Breast epithelium (tissue), 4 donors: ENCODE results near the gene CHSY1. TPM values are rescaled to one million over a fixed set of nuclear protein-coding genes. Genes with fewer than 3 reads are reported as not detected.

Source experiments
- DNase-seq, 2 donors: peaks; one replicate each; pipeline ENCODE4 v3.0.0-alpha.2; 2019; ENCODE audit warnings: low spot score in 2 of 2
- H3K27ac ChIP-seq, 2 donors: fragments of 200-600 bp; sonication (generic) in 1 of 2; one replicate each; pipeline ENCODE4 v1.5.1; 2016 to 2019; ENCODE audit warnings: mild to moderate bottlenecking in 1 of 2
- H3K27me3 ChIP-seq, 2 donors: fragments of 200-600 bp; sonication (generic) in 1 of 2; one replicate each; pipeline versions ENCODE4 v1.5.1 to v1.6.0; 2017 to 2019; ENCODE audit warnings: control low read depth in 1 of 2, mild to moderate bottlenecking in 1 of 2
- H3K36me3 ChIP-seq: fragments of 200-600 bp; one replicate; pipeline ENCODE4 v1.5.1; 2019
- H3K4me1 ChIP-seq, 2 donors: fragments of 200-600 bp; sonication (generic); one replicate each; pipeline ENCODE4 v1.5.1; 2016 to 2019; ENCODE audit warnings: control low read depth in 1 of 2
- H3K4me3 ChIP-seq, 3 donors: fragments of 200-600 bp; sonication (generic); 1 replicate in 2 of 3; 2 replicates in 1 of 3; pipeline ENCODE4 v1.5.1; 2016 to 2019; ENCODE audit warnings: mild to moderate bottlenecking in 3 of 3, moderate library complexity in 2 of 3
- H3K9me3 ChIP-seq, 2 donors: fragments of 200-600 bp; sonication (generic) in 1 of 2; one replicate each; pipeline ENCODE4 v1.5.1; 2016 to 2019; ENCODE audit warnings: control low read depth in 1 of 2
- POLR2A ChIP-seq: fragments of 450-650 bp; IDR thresholded peaks from one replicate; pipeline ENCODE4 v1.6.1; 2016; ENCODE audit warnings: antibody characterized with exemption, mild to moderate bottlenecking, moderate library complexity
- POLR2AphosphoS5 ChIP-seq, 3 donors: sonication (generic); formaldehyde crosslinking; IDR thresholded peaks; one replicate each; pipeline ENCODE4 v1.6.1; 2017; ENCODE audit warnings: antibody characterized with exemption in 3 of 3
- intact Hi-C: fragments of 100-400 bp; cut with DNase I; formaldehyde crosslinking; loops from one replicate; pipeline ENCODE4 v1.15.1; 2023; ENCODE audit warnings: low total_unique reads
- total RNA-seq, 3 donors: library from RNA; depleted of rRNA; stranded (reverse); fragments of >200 nt; gene quantifications; one replicate each; pipeline ENCODE4 v1.1.0, GENCODE V29; 2016
- TF ChIP-seq, protein P1 (sequence below), 3 donors: fragments of 450-650 bp; IDR thresholded peaks; one replicate each; pipeline ENCODE4 v1.5.1; 2016 to 2017; ENCODE audit warnings: antibody characterized with exemption in 3 of 3, mild to moderate bottlenecking in 3 of 3, moderate library complexity in 3 of 3

The CHSY1 gene
- total RNA-seq, 3 donors from 2014 or later = 22.6 to 36.7 (median 33.4) TPM

DNA sequence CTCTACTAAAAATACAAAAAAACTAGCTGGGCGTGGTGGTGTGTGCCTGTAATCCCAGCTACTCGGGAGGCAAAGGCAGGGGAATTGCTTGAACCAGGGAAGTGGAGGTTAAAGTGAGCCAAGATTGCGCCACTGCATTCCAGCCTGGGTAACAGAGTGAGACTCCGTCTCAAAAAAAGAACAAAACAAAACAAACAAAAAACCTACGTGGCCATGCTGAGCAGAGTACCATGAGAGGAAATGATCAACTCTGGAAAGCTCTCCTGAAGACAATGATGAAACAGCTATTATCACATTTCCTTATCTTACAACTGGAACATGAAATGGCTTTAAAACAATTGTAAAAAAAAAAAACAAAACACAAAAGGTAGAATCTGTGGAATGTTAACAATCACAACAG lies 75.2 kb downstream of the CHSY1 start:
- Histone ChIP-seq H3K4me1 (peaks cover 0 to 10% of the 10 kb centered on the region in 2 donors), H3K36me3 (no peaks in the 10 kb centered on the region), H3K4me3 (no peak overlapping the region), H3K27ac (peak overlapping the region in 1 of 2 donors; percentile 63), H3K27me3 (no peaks in the 10 kb centered on the region), H3K9me3 (no peaks in the 10 kb centered on the region)
- intact Hi-C loops = no loop called here
- TF ChIP-seq, protein P1, sequence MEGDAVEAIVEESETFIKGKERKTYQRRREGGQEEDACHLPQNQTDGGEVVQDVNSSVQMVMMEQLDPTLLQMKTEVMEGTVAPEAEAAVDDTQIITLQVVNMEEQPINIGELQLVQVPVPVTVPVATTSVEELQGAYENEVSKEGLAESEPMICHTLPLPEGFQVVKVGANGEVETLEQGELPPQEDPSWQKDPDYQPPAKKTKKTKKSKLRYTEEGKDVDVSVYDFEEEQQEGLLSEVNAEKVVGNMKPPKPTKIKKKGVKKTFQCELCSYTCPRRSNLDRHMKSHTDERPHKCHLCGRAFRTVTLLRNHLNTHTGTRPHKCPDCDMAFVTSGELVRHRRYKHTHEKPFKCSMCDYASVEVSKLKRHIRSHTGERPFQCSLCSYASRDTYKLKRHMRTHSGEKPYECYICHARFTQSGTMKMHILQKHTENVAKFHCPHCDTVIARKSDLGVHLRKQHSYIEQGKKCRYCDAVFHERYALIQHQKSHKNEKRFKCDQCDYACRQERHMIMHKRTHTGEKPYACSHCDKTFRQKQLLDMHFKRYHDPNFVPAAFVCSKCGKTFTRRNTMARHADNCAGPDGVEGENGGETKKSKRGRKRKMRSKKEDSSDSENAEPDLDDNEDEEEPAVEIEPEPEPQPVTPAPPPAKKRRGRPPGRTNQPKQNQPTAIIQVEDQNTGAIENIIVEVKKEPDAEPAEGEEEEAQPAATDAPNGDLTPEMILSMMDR (IDR thresholded peaks at IDR 0.05) = no peak
- TF ChIP-seq POLR2AphosphoS5 (IDR thresholded peaks at IDR 0.05) = no peak
- no peak for DNase-seq

DNA sequence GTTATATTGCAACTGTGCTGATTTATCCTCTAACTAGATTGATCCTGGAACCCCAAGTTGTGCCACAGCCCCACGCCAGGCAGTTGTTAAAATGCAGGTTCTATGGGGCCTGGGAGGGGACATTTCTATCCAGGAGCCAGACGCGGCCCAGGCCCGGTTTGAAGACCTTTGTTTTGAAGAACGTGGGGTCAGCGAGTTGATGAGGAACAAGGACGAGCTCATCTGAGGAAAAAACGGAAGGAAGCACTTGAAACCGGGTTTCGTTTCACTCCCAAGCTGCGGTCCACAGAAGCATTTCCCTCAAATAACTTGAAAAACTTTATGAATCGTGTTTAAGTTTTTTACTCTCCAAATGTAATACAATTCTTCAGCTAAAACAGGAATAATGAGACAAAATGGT lies 76.4 kb downstream of the CHSY1 start:
- intact Hi-C loops = no loop called here
- TF ChIP-seq POLR2A = no peak
- TF ChIP-seq, protein P1 (IDR thresholded peaks at IDR 0.05) = no peak
- no peak for TF ChIP-seq POLR2AphosphoS5 (IDR thresholded peaks at IDR 0.05)
- DNase-seq = no peak
- no peaks in the 10 kb centered on the region for H3K9me3 ChIP-seq
- H3K4me3 ChIP-seq = no peak overlapping the region
- H3K36me3 ChIP-seq = no peaks in the 10 kb centered on the region
- H3K4me1 ChIP-seq = peaks cover 0 to 10% of the 10 kb centered on the region in 2 donors
- no peaks in the 10 kb centered on the region for H3K27me3 ChIP-seq
- H3K27ac ChIP-seq = peak overlapping the region in 1 of 2 donors; percentile 12

DNA sequence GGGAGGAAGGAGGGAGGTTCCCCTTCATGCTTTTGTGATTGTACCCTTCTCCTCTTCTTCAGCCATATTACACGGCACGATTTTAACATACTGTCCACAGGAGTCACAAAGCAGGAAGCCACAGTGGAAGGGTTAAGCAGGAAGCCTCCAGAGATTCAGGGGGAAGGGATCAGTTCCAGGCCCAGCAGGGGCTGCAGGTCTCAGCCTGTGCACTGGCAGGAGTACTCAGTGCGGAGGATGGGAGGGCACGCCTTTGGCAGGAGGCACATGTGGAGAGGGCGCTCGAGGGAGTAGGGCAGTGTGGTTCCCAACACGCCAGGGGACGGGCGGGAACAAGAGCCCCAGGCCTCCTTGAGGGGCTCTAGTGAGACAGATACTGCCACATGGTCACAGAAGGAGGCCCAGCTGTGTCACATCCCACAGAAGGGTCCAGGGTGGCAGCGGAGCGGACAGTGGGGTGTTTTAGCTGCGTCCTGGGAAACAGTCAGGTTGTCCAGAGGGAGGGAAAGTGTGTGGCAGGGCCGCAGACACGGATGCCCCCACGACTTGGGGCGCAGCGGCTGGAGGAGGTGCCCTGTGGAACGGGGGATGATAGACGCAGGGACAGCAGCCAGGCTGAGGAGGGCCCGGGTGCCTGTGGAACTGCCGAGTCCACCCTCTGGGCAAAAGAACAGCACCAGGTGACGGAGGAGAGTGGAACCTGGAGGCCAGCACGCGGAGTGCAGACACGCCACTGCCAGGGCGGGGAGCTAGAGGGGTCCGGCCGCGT lies 77.5 kb downstream of the CHSY1 start:
- peak in 1 of 2 donors; percentile 64 for DNase-seq
- H3K4me3 ChIP-seq = no peak overlapping the region
- no peaks in the 10 kb centered on the region for H3K27me3 ChIP-seq
- intact Hi-C loops = no loop called here
- H3K4me1 ChIP-seq = peaks cover 0 to 4% of the 10 kb centered on the region in 2 donors
- TF ChIP-seq, protein P1 (IDR thresholded peaks at IDR 0.05) = no peak
- no peak for TF ChIP-seq POLR2AphosphoS5 (IDR thresholded peaks at IDR 0.05)
- TF ChIP-seq POLR2A = no peak
- no peaks in the 10 kb centered on the region for H3K36me3 ChIP-seq
- H3K27ac ChIP-seq = peak overlapping the region; percentile 48 to 66
- H3K9me3 ChIP-seq = no peaks in the 10 kb centered on the region

DNA sequence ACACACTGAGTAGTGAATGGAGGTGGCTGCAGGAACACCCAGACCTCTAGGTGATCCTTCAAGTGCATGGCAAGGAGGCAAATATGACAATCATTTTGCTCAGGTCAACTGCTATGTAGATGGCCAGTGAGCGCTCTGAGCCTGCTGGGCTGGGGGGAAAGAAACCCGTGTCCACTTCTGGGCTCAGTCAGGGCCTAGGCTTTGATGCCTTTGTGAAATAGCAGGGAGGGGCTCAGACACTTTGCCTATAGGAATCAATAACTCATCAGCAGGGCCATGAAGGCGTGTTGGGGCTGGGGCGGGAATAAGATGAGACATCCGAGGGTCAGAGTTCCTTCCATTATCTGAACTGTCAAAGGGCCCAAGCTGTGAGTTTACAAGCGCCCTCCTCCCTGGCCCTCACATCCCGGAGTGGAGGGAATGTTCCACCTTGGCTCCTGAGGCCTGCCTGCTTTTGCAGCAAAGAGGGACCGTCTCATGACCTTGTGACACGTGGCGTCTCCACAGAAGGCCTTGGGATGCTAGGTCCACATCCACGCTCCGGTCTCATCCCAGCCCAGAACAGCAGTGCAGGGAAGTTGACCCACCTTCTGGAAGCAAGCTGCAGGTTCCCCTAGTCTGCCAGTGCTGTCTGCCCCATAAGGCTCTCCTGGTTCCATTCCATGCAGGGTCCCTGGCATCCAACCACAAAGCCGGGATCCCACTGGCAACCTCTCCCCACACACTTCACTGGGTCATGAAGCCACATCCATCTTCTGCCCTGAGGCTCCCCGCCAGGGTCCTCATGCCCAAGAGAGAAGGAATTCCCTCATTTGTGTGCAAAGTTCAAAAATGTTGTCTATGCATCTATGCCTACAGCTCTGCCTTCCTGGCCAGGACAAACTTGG lies 78.4 kb downstream of the CHSY1 start:
- H3K27ac ChIP-seq = peak overlapping the region in 1 of 2 donors; percentile 66
- H3K36me3 ChIP-seq = no peaks in the 10 kb centered on the region
- TF ChIP-seq, protein P1 (IDR thresholded peaks at IDR 0.05) = no peak
- TF ChIP-seq POLR2A = no peak
- no peak for TF ChIP-seq POLR2AphosphoS5 (IDR thresholded peaks at IDR 0.05)

More for the DNA sequence above, 78.4 kb downstream of the CHSY1 start:
- intact Hi-C loops = no loop called here
- DNase-seq = no peak
- peaks cover 0 to 8% of the 10 kb centered on the region in 2 donors for H3K9me3 ChIP-seq
- no peaks in the 10 kb centered on the region for H3K4me1 ChIP-seq
- no peaks in the 10 kb centered on the region for H3K27me3 ChIP-seq
- H3K4me3 ChIP-seq = no peak overlapping the region
